Measurements from ENCODE around the gene NR3C1. TPM values are rescaled to one million over a fixed set of nuclear protein-coding genes. Genes with fewer than 3 reads are reported as not detected.

NR3C1 gene
- total and polyA plus RNA-seq, 2 donors (not counting 1 experiment from before 2014, with no cell fraction given): 17.6 to 218 TPM

DNA sequence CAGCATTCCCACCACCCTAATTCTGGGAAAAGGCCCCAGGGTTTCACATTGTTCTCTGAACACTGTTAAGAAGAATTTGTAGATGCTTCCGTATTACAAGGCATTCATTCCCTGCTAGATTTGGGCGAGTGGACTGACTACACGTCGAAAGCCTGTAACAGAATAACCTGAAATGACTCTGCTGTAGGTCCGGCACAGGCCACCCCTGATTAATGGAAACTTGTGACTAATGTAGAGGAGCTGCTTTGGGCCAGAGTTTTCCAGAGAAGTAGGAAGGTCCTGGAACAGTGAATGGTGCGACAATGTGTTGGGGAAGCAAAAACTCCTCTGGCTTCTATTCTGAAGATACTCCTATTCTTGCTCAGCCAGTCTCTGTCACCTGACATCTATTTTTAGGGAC is 87.6 kb downstream of the NR3C1 start:
- no peaks in the 10 kb centered on the region for H3K27me3 Mint-ChIP-seq
- ChIA-PET POLR2A (interaction anchor here (0.6 kb wide), 1 partner anchor 89 kb away, joined by 4 read pairs; no protein-coding TSS in a partner anchor), CTCF (no interaction called here)
- no peak for ATAC-seq (ENCODE audit: low read depth)
- Histone ChIP-seq H3K4me1 (ENCODE audit: control insufficient read depth in 2 of 2, insufficient read depth in 2 of 2, low read length in 2 of 2) (peaks cover 12 to 23% of the 10 kb centered on the region in 2 donors), H3K9me3 (ENCODE audit: control extremely low read depth in 1 of 3, control insufficient read depth in 2 of 3, insufficient read depth in 1 of 3, low read length in 2 of 3) (no peaks in the 10 kb centered on the region), H3K4me3 (ENCODE audit: control extremely low read depth in 1 of 5, extremely low read depth in 1 of 5, insufficient read depth in 1 of 5, low read depth in 2 of 5, low read length in 4 of 5) (no peak overlapping the region), H3K79me2 (ENCODE audit: control insufficient read depth, insufficient read depth, low read length) (peaks cover 53% of the 10 kb centered on the region), H3K36me3 (replicated peaks in 1 of 2; ENCODE audit: control extremely low read depth in 1 of 2, control insufficient read depth in 1 of 2, extremely low read depth in 1 of 2, insufficient read depth in 2 of 2, low read length in 1 of 2) (peaks cover 1 to 30% of the 10 kb centered on the region in 2 experiments), H3K27ac (ENCODE audit: low read length in 2 of 2) (no peak overlapping the region), H3K4me2 (replicated peaks; ENCODE audit: low read depth, low read length, poor library complexity, severe bottlenecking) (no peak overlapping the region), H4K20me1 (ENCODE audit: control insufficient read depth, insufficient read depth, low read length, poor library complexity, severe bottlenecking) (peaks cover 53% of the 10 kb centered on the region), H3K9ac (ENCODE audit: low read length) (no peak overlapping the region), H3K27me3 (replicated peaks in 1 of 4; ENCODE audit: control extremely low read depth in 1 of 4, control insufficient read depth in 3 of 4, insufficient read depth in 4 of 4, low read length in 3 of 4) (no peaks in the 10 kb centered on the region), H2AFZ (ENCODE audit: insufficient read depth, low read depth, low read length, poor library complexity, severe bottlenecking) (no peak overlapping the region)
- H3K27ac Mint-ChIP-seq: peak overlapping the region; percentile 39
- intact Hi-C loops (cut with micrococcal nuclease): loop anchor here (5.0 kb wide), 2 partner anchors 36 to 86 kb away; partner anchors contain the start of gene NR3C1
- peaks cover 75% of the 10 kb centered on the region for H3K4me1 Mint-ChIP-seq
- WGBS (ENCODE audit: insufficient coverage): 93% methylated on average over 5 of the region's 6 CpGs
- TF ChIP-seq, protein P1, sequence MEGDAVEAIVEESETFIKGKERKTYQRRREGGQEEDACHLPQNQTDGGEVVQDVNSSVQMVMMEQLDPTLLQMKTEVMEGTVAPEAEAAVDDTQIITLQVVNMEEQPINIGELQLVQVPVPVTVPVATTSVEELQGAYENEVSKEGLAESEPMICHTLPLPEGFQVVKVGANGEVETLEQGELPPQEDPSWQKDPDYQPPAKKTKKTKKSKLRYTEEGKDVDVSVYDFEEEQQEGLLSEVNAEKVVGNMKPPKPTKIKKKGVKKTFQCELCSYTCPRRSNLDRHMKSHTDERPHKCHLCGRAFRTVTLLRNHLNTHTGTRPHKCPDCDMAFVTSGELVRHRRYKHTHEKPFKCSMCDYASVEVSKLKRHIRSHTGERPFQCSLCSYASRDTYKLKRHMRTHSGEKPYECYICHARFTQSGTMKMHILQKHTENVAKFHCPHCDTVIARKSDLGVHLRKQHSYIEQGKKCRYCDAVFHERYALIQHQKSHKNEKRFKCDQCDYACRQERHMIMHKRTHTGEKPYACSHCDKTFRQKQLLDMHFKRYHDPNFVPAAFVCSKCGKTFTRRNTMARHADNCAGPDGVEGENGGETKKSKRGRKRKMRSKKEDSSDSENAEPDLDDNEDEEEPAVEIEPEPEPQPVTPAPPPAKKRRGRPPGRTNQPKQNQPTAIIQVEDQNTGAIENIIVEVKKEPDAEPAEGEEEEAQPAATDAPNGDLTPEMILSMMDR (IDR thresholded peaks at IDR 0.05): no peak
- no peak for TF ChIP-seq EZH2 (IDR thresholded peaks at IDR 0.05; ENCODE audit: borderline replicate concordance, insufficient read depth, low read depth, low read length, poor library complexity, severe bottlenecking)
- H3K4me3 Mint-ChIP-seq: no peak overlapping the region
- DNase-seq: no peak
- no peaks in the 10 kb centered on the region for H3K9me3 Mint-ChIP-seq (ENCODE audit: insufficient read depth)

DNA sequence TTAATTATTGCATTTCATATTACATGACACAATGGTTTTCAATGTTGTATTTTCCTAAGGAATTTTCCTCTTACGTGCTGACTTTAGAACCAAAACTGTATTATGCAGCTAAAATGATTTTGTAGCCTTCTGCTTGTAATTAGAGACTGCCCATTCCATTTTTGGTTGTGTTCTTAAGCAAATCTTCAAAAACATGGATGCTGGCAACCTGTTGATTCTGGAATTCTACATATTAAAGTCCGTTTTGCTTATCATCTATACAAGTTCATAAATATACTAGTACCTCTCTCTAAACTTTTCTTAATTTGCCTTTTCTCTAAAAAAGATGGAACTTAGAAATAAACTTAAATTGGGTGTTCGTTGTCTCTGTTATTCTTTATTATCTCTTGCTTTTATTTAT is 88.3 kb downstream of the NR3C1 start:
- H3K9me3 ChIP-seq (ENCODE audit: control extremely low read depth in 1 of 3, control insufficient read depth in 2 of 3, insufficient read depth in 1 of 3, low read length in 2 of 3): no peaks in the 10 kb centered on the region
- H3K9me3 Mint-ChIP-seq (ENCODE audit: insufficient read depth): no peaks in the 10 kb centered on the region
- peaks cover 12 to 23% of the 10 kb centered on the region in 2 donors for H3K4me1 ChIP-seq (ENCODE audit: control insufficient read depth in 2 of 2, insufficient read depth in 2 of 2, low read length in 2 of 2)
- H3K79me2 ChIP-seq (ENCODE audit: control insufficient read depth, insufficient read depth, low read length): peaks cover 53% of the 10 kb centered on the region
- no peak overlapping the region for H3K4me3 ChIP-seq (ENCODE audit: control extremely low read depth in 1 of 5, extremely low read depth in 1 of 5, insufficient read depth in 1 of 5, low read depth in 2 of 5, low read length in 4 of 5)
- peaks cover 68% of the 10 kb centered on the region for H3K4me1 Mint-ChIP-seq
- no peak overlapping the region for H3K27ac ChIP-seq (ENCODE audit: low read length in 2 of 2)
- intact Hi-C loops (cut with micrococcal nuclease): loop anchor here (5.0 kb wide), 2 partner anchors 37 to 87 kb away; partner anchors contain the start of gene NR3C1
- no peaks in the 10 kb centered on the region for H3K27me3 ChIP-seq (replicated peaks in 1 of 4; ENCODE audit: control extremely low read depth in 1 of 4, control insufficient read depth in 3 of 4, insufficient read depth in 4 of 4, low read length in 3 of 4)
- H3K4me3 Mint-ChIP-seq: no peak overlapping the region
- WGBS (ENCODE audit: insufficient coverage): no CpG with 5 or more reads among the region's 3 CpGs
- POLR2A ChIA-PET: no interaction called here
- no peak overlapping the region for H2AFZ ChIP-seq (ENCODE audit: insufficient read depth, low read depth, low read length, poor library complexity, severe bottlenecking)
- peaks cover 55% of the 10 kb centered on the region for H4K20me1 ChIP-seq (ENCODE audit: control insufficient read depth, insufficient read depth, low read length, poor library complexity, severe bottlenecking)
- H3K36me3 ChIP-seq (replicated peaks in 1 of 2; ENCODE audit: control extremely low read depth in 1 of 2, control insufficient read depth in 1 of 2, extremely low read depth in 1 of 2, insufficient read depth in 2 of 2, low read length in 1 of 2): peaks cover 1 to 34% of the 10 kb centered on the region in 2 experiments
- no peaks in the 10 kb centered on the region for H3K27me3 Mint-ChIP-seq
- no peak for ATAC-seq (ENCODE audit: low read depth)
- DNase-seq: no peak
- no peak overlapping the region for H3K27ac Mint-ChIP-seq
- H3K9ac ChIP-seq (ENCODE audit: low read length): no peak overlapping the region
- CTCF ChIA-PET: no interaction called here
- TF ChIP-seq EZH2 (IDR thresholded peaks at IDR 0.05; ENCODE audit: borderline replicate concordance, insufficient read depth, low read depth, low read length, poor library complexity, severe bottlenecking): no peak
- TF ChIP-seq, protein P1 (IDR thresholded peaks at IDR 0.05): no peak
- H3K4me2 ChIP-seq (replicated peaks; ENCODE audit: low read depth, low read length, poor library complexity, severe bottlenecking): no peak overlapping the region
